Keratinocyte (primary cell): ENCODE data around the gene RTEL1.

Source experiments
- EZH2 ChIP-seq: IDR thresholded peaks from one replicate; pipeline ENCODE4 v1.6.1; 2012; ENCODE audit warnings: inconsistent platforms, mild to moderate bottlenecking, low read length, moderate library complexity
- TF ChIP-seq, protein P1 (sequence below), 3 experiments: IDR thresholded peaks in 1 of 3; conservative IDR thresholded peaks in 1 of 3; optimal IDR thresholded peaks in 1 of 3; 2 replicates in 2 of 3; 3 replicates in 1 of 3; pipeline versions ENCODE3 to v1.5.1; 2011; ENCODE audit warnings: low read length in 3 of 3, mild to moderate bottlenecking in 3 of 3, moderate library complexity in 2 of 3, control low read depth in 1 of 3, inconsistent platforms in 1 of 3; ENCODE audit not compliant: insufficient read depth in 2 of 3; ENCODE audit errors: extremely low read depth in 1 of 3

DNA sequence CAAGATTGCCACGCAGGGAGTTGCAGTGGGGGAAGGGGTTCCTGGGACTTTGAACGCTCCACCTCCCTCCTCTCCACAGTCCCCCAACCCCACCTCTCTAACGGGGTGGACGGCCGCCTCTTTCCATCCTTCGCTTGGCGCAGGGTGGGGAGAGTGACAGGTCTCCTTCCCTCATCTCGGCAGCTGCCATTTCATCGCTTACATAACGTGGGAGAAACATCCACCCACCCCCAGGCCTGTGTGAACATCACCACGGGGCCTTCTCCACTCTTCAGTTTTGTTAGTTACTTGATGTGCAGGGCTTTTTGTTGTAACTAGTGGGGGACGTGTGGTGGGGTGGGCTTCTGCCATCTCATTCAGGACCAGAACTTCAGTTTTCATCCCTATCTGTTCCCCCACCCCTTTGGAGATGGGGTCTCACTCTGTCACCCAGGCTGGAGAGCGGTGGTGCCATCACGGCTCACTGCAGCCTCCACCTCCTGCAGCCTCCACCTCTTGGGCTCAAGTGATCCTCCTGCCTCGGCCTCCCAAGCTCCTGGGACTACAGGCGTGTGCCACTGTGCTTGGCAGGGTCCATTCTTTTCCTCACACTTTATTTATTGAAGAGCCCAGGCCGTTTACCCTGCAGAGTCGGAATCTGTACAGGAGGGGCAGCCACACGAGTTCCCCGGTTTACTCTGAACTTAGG lies 17.7 kb downstream of the RTEL1 start:
- TF ChIP-seq, protein P1, sequence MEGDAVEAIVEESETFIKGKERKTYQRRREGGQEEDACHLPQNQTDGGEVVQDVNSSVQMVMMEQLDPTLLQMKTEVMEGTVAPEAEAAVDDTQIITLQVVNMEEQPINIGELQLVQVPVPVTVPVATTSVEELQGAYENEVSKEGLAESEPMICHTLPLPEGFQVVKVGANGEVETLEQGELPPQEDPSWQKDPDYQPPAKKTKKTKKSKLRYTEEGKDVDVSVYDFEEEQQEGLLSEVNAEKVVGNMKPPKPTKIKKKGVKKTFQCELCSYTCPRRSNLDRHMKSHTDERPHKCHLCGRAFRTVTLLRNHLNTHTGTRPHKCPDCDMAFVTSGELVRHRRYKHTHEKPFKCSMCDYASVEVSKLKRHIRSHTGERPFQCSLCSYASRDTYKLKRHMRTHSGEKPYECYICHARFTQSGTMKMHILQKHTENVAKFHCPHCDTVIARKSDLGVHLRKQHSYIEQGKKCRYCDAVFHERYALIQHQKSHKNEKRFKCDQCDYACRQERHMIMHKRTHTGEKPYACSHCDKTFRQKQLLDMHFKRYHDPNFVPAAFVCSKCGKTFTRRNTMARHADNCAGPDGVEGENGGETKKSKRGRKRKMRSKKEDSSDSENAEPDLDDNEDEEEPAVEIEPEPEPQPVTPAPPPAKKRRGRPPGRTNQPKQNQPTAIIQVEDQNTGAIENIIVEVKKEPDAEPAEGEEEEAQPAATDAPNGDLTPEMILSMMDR (optimal IDR thresholded peaks at IDR 0.05 in 1 of 3, IDR thresholded peaks at IDR 0.05 in 1 of 3, conservative IDR thresholded peaks at IDR 0.05 in 1 of 3; ENCODE audit: extremely low read depth in 1 of 3, insufficient read depth in 2 of 3, low read length in 3 of 3): no peak
- no peak for TF ChIP-seq EZH2
